Measurements from ENCODE around the gene DOK4. TPM values are rescaled to one million over a fixed set of nuclear protein-coding genes. Genes with fewer than 3 reads are reported as not detected.

DOK4 gene
- total RNA-seq, 4 donors from 2014 or later, result 3.6 to 12.8 (median 7.3) TPM

GRCh38 chr16:57446531-57447185 lies 39.6 kb downstream of the DOK4 start:
- no peak for TF ChIP-seq CTCF (IDR thresholded peaks at IDR 0.05; ENCODE audit: low read depth)

GRCh38 chr16:57445510-57445909 lies 40.8 kb downstream of the DOK4 start:
- no peak for TF ChIP-seq CTCF (IDR thresholded peaks at IDR 0.05; ENCODE audit: low read depth)

GRCh38 chr16:57444711-57445110 lies 41.6 kb downstream of the DOK4 start:
- TF ChIP-seq CTCF (IDR thresholded peaks at IDR 0.05; ENCODE audit: low read depth), result no peak

GRCh38 chr16:57435838-57436237 lies 50.5 kb downstream of the DOK4 start:
- no peak for TF ChIP-seq CTCF (IDR thresholded peaks at IDR 0.05; ENCODE audit: low read depth)

GRCh38 chr16:57434003-57434402 lies 52.3 kb downstream of the DOK4 start:
- no peak for TF ChIP-seq CTCF (IDR thresholded peaks at IDR 0.05; ENCODE audit: low read depth)

GRCh38 chr16:57432989-57433388 lies 53.3 kb downstream of the DOK4 start:
- TF ChIP-seq CTCF (IDR thresholded peaks at IDR 0.05; ENCODE audit: low read depth), result no peak

- no peak for TF ChIP-seq CTCF (IDR thresholded peaks at IDR 0.05; ENCODE audit: low read depth)
These were observed 53.8 kb downstream of the DOK4 start for GRCh38 chr16:57432505-57432904.
